Right lobe of liver (tissue), 4 donors: Measurements from ENCODE around the gene OSBPL10.

ENCODE experiments used
- CTCF ChIP-seq, 4 donors: fragments of 200-600 bp in 3 of 4; fragments of 450-650 bp in 1 of 4; IDR thresholded peaks; one replicate each; pipeline versions ENCODE4 v1.5.1 to v1.8.0; 2016 to 2022; ENCODE audit warnings: antibody characterized with exemption in 4 of 4, mild to moderate bottlenecking in 2 of 4
- POLR2A ChIP-seq: fragments of 450-650 bp; IDR thresholded peaks from one replicate; pipeline ENCODE4 v1.6.1; 2017; ENCODE audit warnings: antibody characterized with exemption, mild to moderate bottlenecking
- donor health status: DM: no; HTN: no; CAD: no.
- donor health status: DM: no; HTN: no; CAD: no.
- donor health status: DM: no; HTN: yes; CAD: no.

GRCh38 chr3:31654998-31655397, 326.1 kb downstream of the OSBPL10 start:
- no peak for TF ChIP-seq POLR2A
- TF ChIP-seq CTCF (IDR thresholded peaks at IDR 0.05), result no peak
